D721Med (cell line): Measurements from ENCODE around the gene SMIM45.

Experiments used
- DNase-seq: peaks from one replicate; pipeline ENCODE4 v3.0.0; 2011; ENCODE audit warnings: low spot score; ENCODE audit not compliant: insufficient read length
- FAIRE-seq: peaks from 2 replicates; lab custom pipeline; 2011; peaks lifted over from hg19 to GRCh38; lab: Jason Lieb, UNC
- TF ChIP-seq, protein P1 (sequence below): IDR thresholded peaks from 2 replicates; pipeline ENCODE4 v1.5.1; 2012; ENCODE audit warnings: mild to moderate bottlenecking, control low read depth; ENCODE audit not compliant: insufficient read depth; ENCODE audit errors: missing control alignments

Gene SMIM45

DNA sequence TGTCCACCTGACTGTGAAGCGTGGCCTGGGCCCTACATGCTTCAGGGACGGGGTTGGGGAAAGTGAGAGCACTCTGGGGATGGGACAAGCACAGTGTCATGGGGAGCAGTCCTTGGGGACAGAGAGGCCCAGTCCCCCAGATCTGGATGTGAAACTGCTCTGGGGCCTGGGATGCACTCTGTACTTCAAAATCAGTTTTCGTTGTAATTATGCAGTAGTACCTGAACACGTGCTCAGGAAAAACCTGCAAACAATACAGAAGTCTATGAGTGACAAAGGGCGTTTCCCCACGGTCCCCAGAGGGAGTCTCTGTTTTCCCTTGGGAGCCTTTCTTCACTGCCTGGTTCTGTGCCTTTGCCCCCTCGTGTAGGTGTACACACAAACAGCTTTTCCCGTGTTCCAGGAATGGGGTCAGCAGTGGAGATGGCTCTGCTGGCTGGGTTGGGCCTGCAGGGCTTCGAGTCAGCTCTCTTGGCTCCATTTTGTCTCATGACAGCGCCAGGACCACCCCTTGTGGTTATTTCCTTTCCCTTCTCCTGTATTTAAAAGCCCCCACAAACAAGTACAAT, 20.2 kb upstream of the SMIM45 start:
- no peak for DNase-seq
- no peak for FAIRE-seq
- TF ChIP-seq, protein P1, sequence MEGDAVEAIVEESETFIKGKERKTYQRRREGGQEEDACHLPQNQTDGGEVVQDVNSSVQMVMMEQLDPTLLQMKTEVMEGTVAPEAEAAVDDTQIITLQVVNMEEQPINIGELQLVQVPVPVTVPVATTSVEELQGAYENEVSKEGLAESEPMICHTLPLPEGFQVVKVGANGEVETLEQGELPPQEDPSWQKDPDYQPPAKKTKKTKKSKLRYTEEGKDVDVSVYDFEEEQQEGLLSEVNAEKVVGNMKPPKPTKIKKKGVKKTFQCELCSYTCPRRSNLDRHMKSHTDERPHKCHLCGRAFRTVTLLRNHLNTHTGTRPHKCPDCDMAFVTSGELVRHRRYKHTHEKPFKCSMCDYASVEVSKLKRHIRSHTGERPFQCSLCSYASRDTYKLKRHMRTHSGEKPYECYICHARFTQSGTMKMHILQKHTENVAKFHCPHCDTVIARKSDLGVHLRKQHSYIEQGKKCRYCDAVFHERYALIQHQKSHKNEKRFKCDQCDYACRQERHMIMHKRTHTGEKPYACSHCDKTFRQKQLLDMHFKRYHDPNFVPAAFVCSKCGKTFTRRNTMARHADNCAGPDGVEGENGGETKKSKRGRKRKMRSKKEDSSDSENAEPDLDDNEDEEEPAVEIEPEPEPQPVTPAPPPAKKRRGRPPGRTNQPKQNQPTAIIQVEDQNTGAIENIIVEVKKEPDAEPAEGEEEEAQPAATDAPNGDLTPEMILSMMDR: no peak

DNA sequence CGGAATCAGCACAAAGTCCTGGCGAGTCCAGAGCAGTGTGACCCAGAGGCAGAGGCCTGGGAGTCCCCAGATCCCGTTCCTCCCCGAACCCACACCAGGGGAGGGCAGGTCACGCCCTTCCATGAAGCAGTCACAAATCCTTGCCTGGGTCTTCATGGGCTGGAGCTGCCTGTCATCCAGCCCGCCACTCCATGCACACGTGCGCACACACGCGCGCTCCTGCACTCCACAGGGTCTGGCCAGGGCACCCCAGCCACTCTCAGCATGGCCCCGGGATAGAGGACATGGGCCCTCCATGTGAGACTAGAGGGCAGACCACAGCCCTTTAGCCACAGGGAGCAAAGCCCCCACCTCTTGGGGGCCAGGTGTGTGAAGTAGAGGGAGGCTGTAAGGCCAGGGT, 19.6 kb upstream of the SMIM45 start:
- DNase-seq (no peak), FAIRE-seq (no peak)
- TF ChIP-seq, protein P1: no peak

DNA sequence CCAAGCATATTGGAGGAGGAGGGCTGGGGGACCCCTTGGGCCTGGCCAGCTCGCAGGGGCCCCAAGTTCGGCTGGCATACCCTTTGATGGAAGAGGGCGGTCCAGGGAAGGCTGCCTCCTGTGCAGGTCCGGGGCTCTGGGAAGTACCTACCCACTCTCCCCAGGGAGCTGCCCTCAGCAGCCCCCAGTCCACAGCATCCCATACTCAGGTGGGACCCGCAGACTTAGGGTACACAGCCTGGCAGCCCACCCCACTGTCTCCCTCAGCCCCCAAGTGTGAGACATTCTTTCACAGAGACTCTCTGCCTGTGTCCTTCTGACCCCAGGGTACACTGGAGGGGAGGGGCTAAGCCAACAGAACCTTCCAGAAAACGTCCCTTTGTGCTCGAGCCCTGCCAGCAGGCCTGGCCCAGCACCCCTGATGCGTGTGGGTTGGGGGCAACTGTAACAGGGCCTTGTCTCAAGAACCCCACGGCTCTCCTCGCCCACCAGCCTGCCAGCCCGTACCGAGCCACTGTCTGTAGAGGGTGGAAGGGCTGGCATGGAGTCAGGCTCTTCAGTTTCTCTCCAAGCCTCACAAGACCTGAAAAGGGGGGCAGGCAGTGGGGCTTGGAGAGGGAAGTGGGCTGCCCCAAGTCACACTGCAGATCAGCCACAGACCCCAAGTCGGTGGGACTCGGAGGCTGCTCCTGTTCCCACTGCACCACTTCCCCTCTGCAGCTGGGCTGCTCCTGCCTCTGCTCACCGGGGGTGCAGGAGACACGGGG, 18.4 kb upstream of the SMIM45 start:
- FAIRE-seq (no peak), DNase-seq (no peak)
- TF ChIP-seq, protein P1: no peak

DNA sequence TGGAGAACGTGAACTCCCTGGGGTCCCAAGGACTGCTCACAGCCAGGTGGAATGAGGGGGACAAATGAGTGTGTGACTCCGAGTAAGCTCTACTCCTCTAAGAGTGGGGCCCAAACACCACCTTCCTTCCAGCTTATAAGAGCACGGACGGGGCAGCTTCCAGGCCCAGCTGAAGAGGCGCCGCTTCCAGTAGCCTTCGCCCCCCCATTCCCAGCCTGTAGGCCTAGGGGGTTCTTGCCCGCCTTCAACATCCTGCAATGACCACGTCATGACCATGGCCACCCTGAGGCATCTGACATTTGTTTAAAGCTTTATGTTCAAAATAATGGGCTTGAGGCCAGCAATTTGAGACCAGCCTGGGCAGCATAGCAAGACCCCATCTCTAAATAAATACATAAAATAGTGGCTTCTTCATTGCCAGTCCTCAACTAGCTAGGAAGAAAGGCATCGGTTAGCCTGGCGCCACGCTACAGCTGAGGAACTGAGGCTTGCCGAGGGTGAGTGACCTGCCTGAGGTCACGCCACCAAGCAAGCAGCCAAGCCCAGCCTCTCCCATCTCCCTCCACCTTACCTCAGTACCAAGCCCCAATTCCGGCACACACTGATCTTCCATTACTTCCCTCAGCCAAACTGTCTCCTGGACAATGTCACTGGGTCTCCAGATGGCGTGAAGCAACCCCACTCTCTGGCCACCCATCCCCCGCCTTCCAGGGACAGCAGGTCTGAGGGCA, 17.5 kb upstream of the SMIM45 start:
- DNase-seq: no peak
- TF ChIP-seq, protein P1: no peak
- no peak for FAIRE-seq

DNA sequence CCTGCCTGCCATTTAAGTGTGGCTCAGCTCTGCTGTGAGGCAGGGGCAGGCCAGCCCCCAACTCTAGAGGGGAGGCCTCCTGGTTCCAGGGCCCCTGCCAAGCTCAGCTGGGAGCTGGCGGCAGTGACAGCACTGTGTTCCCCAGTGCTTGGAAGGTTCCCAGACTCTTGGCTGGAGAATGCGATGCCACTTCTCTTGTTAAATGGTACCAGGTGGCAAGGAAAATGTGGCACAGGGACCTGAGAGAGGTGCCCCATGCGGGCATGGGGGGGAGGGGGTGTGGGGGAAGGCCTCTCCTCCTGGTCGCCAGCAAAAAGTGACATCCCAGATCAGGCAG, 17.0 kb upstream of the SMIM45 start:
- TF ChIP-seq, protein P1: no peak
- DNase-seq: no peak
- no peak for FAIRE-seq

DNA sequence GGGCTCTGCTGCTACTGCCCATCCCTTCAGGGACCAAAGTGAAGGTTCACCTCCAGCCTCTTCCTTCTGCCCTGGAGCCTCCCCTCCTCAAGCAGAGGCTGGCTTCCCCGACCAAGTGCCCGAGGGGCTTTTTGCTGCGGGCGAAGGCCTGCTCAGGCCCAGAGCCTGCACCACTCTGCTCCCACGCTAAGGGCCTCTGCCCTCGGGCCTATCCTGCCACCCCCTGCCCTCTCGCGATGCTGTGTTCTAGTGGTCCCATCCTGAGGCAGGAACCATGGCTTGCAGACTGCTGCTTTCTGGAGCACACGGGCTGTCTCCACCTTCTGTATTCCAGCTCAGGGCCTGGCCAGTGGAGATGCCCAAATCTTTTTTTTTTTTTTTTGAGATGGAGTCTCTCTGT, 16.4 kb upstream of the SMIM45 start:
- TF ChIP-seq, protein P1: no peak
- no peak for FAIRE-seq
- no peak for DNase-seq

DNA sequence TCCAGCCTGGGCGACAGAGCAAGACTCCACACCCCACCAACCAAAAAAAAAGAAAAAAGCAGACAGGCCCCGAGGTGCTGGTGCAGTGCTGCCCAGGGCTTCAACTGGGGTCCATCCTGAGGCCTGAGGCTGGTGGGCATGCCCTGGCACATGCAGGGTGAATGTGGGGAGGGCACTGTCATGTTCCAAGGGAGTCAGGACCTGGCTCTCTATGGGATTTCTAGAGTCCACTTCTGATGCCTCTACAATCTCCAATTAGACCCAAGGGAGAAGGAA, 15.1 kb upstream of the SMIM45 start:
- FAIRE-seq (no peak), DNase-seq (no peak)
- TF ChIP-seq, protein P1: no peak
